Small intestine (tissue), 7 donors: ENCODE data around the gene SLC9C1. TPM values are rescaled to one million over a fixed set of nuclear protein-coding genes. Genes with fewer than 3 reads are reported as not detected.

ENCODE experiments used
- DNase-seq, 2 donors: peaks; one replicate each; pipeline versions ENCODE4 v3.0.0 to v3.0.0-alpha.2; 2013
- FAIRE-seq: peaks from 2 replicates; lab custom pipeline; 2012; peaks lifted over from hg19 to GRCh38; lab: Jason Lieb, UNC
- H3K27ac ChIP-seq, 3 donors: one replicate each; pipeline ENCODE4 v1.5.1; 2013; ENCODE audit warnings: low read length in 2 of 3, mild to moderate bottlenecking in 2 of 3, control low read depth in 1 of 3, inconsistent platforms in 1 of 3, low read depth in 1 of 3, moderate library complexity in 1 of 3
- H3K27me3 ChIP-seq, 3 donors: one replicate each; pipeline ENCODE4 v1.6.1; 2013; ENCODE audit warnings: low read length in 3 of 3, inconsistent platforms in 1 of 3; ENCODE audit not compliant: control insufficient read depth in 3 of 3, insufficient read depth in 3 of 3
- H3K36me3 ChIP-seq, 3 donors: one replicate each; pipeline ENCODE4 v1.6.1; 2013; ENCODE audit warnings: low read length in 3 of 3, inconsistent platforms in 1 of 3, low read depth in 1 of 3, mild to moderate bottlenecking in 1 of 3, moderate library complexity in 1 of 3; ENCODE audit not compliant: control insufficient read depth in 3 of 3, insufficient read depth in 2 of 3
- H3K4me1 ChIP-seq, 3 donors: one replicate each; pipeline ENCODE4 v1.6.1; 2013; ENCODE audit warnings: low read length in 2 of 3, inconsistent platforms in 1 of 3, low read depth in 1 of 3, mild to moderate bottlenecking in 1 of 3, moderate library complexity in 1 of 3; ENCODE audit not compliant: control insufficient read depth in 3 of 3, insufficient read depth in 2 of 3
- H3K4me3 ChIP-seq, 3 donors: one replicate each; pipeline ENCODE4 v1.5.1; 2013; ENCODE audit warnings: low read length in 3 of 3, control low read depth in 1 of 3, inconsistent platforms in 1 of 3, low read depth in 1 of 3, mild to moderate bottlenecking in 1 of 3, moderate library complexity in 1 of 3
- H3K9me3 ChIP-seq, 2 donors: one replicate each; pipeline ENCODE4 v1.6.1; 2013; ENCODE audit warnings: low read depth in 1 of 2, low read length in 1 of 2; ENCODE audit not compliant: control insufficient read depth in 2 of 2, insufficient read depth in 1 of 2
- WGBS, 3 donors: extraction: QIAGEN DNeasy Blood & Tissue Kit; methylation state at CpG; one replicate each; pipeline ENCODE4 v1.1.7; 2013; 5-methylcytosine and 5-hydroxymethylcytosine counted together
- polyA plus RNA-seq, 4 donors: library from polyadenylated mRNA; stranded (reverse) in 3 of 4; unstranded in 1 of 4; fragments of 200-250 nt in 3 of 4; fragments of 120-200 nt in 1 of 4; gene quantifications; one replicate each; pipeline versions ENCODE4 v1.2.1 to v1.2.3, GENCODE V29; 2013
- donor health status: healthy with polysubstance abuse.
- donor health status: control.
- donor health status: control.
- donor health status: Bipolar disorder and iron deficiency.
- donor health status: healthy.

The SLC9C1 gene
- polyA plus RNA-seq, 4 donors: 0.06 to 0.18 TPM; not detected in 2

DNA sequence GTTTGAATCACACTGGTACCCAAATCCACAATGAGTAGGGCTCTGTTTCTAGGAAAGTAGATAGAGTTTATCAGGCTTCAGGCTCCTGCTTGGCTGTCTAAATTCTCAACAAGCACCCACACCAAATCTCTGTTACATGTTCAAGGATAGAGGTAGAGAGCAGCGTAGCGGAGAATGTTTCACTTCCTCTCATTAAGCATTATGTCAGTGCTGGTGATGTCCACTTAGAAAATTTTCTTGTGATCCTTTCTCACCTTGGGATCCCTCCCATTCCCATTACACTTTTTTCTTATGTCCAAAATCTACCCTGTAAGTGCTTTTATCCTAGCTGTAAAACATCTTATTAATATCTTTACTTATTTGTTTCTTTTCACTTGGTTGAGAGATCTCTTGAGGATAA, 126.3 kb downstream of the SLC9C1 start:
- WGBS, 3 donors: 83 to 100% (median 88%) methylated on average over 2 of the region's 2 CpGs
- no peak for FAIRE-seq

DNA sequence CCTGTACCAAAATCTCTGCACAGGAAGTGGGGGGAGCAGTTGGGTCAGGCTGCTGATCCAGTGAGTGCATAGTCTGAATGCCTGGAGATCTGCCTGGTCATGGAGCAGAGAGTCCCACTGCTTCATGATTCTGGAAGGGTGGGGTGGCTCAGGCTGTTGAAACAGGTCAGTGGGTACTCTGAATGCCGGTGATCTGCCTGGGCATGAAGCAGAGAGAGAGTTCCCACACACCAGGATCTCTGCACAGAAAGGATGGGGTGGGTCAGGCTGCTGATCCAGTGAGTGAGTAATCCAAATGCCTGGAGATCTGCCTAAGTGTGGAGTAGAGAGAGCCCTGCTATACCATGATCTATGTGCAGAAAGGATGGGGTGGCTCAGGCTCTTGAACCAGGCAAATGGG, 144.9 kb downstream of the SLC9C1 start:
- Histone ChIP-seq H3K36me3 (no peaks in the 10 kb centered on the region), H3K9me3 (peaks cover 0 to 19% of the 10 kb centered on the region in 2 donors), H3K4me3 (no peak overlapping the region), H3K27ac (no peak overlapping the region), H3K4me1 (no peaks in the 10 kb centered on the region), H3K27me3 (no peaks in the 10 kb centered on the region)
- no peak for FAIRE-seq
- no peak for DNase-seq
- WGBS, 3 donors: 86 to 100% (median 94%) methylated on average over 1 of the region's 1 CpG

More for the DNA sequence above, 126.3 kb downstream of the SLC9C1 start:
- H3K4me3 ChIP-seq: no peak overlapping the region
- H3K27ac ChIP-seq: no peak overlapping the region
- no peak for DNase-seq
- no peaks in the 10 kb centered on the region for H3K27me3 ChIP-seq
- no peaks in the 10 kb centered on the region for H3K4me1 ChIP-seq
- H3K36me3 ChIP-seq: no peaks in the 10 kb centered on the region
- H3K9me3 ChIP-seq: peaks cover 0 to 8% of the 10 kb centered on the region in 2 donors

DNA sequence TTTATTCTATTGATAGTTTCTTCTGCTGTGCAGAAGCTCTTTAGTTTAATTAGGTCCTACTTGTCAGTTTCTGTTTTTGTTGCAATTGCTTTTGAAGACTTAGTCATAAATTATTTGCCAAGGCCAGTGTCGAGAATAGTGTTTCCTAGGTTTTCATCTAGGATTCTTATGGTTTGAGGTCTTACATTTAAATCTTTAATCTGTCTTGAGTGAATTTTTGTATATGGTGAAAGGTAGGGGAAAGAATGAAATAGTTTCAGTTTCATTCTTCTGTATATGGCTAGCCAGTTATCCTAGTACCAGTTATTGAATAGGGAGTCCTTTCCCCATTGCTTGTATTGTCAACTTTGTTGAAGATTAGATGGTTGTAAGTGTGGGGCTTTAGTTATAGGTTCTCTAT, 150.3 kb downstream of the SLC9C1 start:
- H3K36me3 ChIP-seq: no peaks in the 10 kb centered on the region

DNA sequence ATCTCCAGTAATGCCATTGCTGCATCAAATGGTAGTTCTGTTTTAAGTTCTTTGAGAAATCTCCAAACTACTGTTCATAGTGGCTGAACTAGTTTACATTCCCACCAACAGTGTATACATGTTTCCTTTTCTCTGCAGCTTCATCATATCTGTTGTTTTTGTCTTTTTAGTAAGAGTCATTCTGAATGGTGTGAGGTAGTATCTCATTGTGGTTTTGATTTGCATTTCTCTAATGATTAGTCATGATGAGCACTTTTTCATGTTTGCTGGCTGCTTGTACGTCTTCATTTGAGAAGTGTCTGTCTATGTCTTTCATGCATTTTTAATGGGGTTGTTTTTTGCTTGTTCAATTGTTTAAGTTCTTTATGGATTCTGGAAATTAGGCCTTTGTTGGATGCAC, 150.8 kb downstream of the SLC9C1 start:
- Histone ChIP-seq H3K4me3 (no peak overlapping the region), H3K27me3 (no peaks in the 10 kb centered on the region), H3K27ac (no peak overlapping the region), H3K4me1 (no peaks in the 10 kb centered on the region), H3K36me3 (no peaks in the 10 kb centered on the region), H3K9me3 (no peaks in the 10 kb centered on the region)
- WGBS, 3 donors: 62 to 90% (median 74%) methylated on average over 1 of the region's 1 CpG
- no peak for FAIRE-seq
- DNase-seq: no peak

More for the DNA sequence above, 150.3 kb downstream of the SLC9C1 start:
- Histone ChIP-seq H3K4me1 (no peaks in the 10 kb centered on the region), H3K4me3 (no peak overlapping the region), H3K9me3 (peaks cover 0 to 4% of the 10 kb centered on the region in 2 donors), H3K27me3 (no peaks in the 10 kb centered on the region), H3K27ac (no peak overlapping the region)
- 65 to 82% (median 75%) methylated on average over 1 of the region's 1 CpG for WGBS, 3 donors
- DNase-seq (no peak), FAIRE-seq (no peak)

DNA sequence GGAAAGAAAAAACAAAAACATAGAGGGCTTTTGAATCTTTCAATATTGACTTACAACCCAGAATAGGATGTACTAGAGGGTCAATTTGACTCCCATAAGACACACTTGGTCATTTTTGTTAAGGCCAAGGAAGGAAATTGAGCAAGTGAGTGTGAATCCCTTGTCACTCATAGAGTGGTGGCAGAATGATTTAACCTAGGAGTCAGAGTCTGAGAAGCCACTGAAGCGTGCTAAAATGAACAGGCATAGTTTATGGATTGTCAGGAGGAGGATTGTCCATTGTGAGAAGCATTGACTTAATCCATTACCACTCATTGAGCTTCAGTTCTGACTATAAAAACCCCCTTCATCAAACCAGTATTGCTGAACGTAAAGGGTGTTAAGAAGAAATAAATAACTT, 152.7 kb downstream of the SLC9C1 start:
- WGBS, 3 donors: 81 to 93% (median 87%) methylated on average over 2 of the region's 2 CpGs
- no peak overlapping the region for H3K27ac ChIP-seq
- no peak overlapping the region for H3K4me3 ChIP-seq
- H3K4me1 ChIP-seq: no peaks in the 10 kb centered on the region
- no peaks in the 10 kb centered on the region for H3K36me3 ChIP-seq
- no peak for FAIRE-seq
- no peaks in the 10 kb centered on the region for H3K9me3 ChIP-seq
- no peak for DNase-seq
- H3K27me3 ChIP-seq: no peaks in the 10 kb centered on the region

DNA sequence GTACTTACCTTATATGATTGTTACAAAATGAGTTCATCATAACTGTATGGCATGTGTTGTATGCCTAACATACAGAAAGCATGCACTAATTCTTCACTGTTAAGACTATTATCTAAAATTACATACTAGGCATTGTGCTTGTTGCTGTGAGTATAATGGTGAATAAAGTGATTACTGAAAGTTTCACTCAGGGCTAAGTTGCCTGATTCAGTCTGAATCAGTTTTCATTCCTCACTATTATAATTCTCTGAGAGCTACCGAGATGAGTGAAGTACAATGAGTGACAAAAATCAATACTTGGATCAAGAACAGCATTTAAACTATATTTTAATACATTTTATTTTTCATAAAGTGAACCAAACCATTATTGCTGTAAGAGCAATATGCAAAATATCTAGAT, 153.4 kb downstream of the SLC9C1 start:
- H3K9me3 ChIP-seq: no peaks in the 10 kb centered on the region
- H3K36me3 ChIP-seq: no peaks in the 10 kb centered on the region
- no peaks in the 10 kb centered on the region for H3K27me3 ChIP-seq
- no peak for FAIRE-seq
- no peak for DNase-seq
- no peak overlapping the region for H3K27ac ChIP-seq
- no peak overlapping the region for H3K4me3 ChIP-seq
- 57 to 77% (median 61%) methylated on average over 1 of the region's 1 CpG for WGBS, 3 donors
- no peaks in the 10 kb centered on the region for H3K4me1 ChIP-seq

DNA sequence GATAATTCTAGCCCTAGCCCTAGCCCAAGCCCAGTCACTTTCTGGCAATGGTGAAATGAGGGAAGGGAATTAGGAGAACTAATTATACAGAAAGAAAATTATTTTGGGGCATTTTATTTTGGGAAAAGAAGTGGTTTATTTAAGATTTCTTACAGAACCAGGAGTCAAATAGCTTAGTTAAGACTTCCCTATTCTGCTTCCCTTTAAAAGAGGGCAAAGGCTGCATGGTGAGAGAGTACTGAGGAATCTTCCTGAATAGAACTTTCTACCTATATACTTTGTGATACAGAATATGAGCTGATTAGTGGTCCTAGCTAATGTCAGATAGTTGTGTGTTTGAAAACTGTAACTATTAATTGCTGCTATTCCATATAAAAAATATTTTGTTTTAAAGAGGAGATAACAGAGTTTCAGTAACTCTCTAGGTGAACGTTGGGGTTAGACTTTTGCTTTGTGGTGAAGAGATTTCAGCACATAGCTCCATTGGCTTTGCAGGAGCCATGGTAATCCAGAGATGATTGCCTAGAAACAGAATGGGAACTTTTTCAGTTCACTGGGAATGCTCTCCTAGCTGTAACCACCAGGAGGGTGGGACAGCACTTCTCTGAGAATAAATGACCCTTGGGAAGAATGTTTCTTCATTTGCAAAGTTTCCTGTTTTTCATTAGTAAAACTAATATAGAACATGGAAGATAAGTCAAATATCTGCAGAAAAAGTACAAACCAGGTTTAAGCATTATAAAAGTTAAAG, 155.6 kb downstream of the SLC9C1 start:
- DNase-seq (no peak), FAIRE-seq (no peak)
- Histone ChIP-seq H3K27ac (no peak overlapping the region), H3K9me3 (no peaks in the 10 kb centered on the region), H3K36me3 (no peaks in the 10 kb centered on the region), H3K27me3 (no peaks in the 10 kb centered on the region), H3K4me3 (no peak overlapping the region), H3K4me1 (peaks cover 0 to 5% (median 0%) of the 10 kb centered on the region in 3 donors)
- whole genome bisulfite sequencing, 3 donors: 43 to 50% (median 43%) methylated on average over 1 of the region's 1 CpG

DNA sequence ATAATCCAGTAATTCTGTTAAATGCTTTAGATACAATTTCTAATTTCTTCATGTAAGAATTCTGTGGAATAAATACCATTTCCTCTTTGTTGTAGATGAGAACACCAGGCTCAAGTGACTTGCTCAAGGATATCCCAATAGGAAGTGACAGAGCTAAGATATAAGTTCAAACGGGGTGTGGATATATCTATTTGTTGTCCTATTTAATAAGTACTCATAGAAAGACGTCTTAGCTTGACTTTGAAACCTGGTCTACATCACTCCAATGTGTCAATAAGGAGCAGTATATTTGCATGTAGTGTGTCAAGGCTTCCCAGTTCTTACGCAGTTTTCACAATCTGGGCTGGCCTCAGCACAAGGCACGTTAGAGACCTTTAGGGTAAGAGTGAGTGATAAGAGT, 156.2 kb downstream of the SLC9C1 start:
- peaks cover 0 to 5% (median 0%) of the 10 kb centered on the region in 3 donors for H3K4me1 ChIP-seq

More for the DNA sequence above, 156.2 kb downstream of the SLC9C1 start:
- DNase-seq (no peak), FAIRE-seq (no peak)
- Histone ChIP-seq H3K36me3 (no peaks in the 10 kb centered on the region), H3K9me3 (no peaks in the 10 kb centered on the region), H3K27me3 (no peaks in the 10 kb centered on the region), H3K4me3 (no peak overlapping the region), H3K27ac (no peak overlapping the region)
- WGBS, 3 donors: 47 to 59% (median 49%) methylated on average over 4 of the region's 4 CpGs
